GM19452 (cell line): Measurements from ENCODE around the gene ARHGEF17.

ENCODE experiments used
- ATAC-seq: cut with Tn5 transposase; IDR thresholded peaks from one replicate; pipeline ENCODE4 v1.9.1; 2021; ENCODE audit not compliant: unreplicated experiment

Gene ARHGEF17

DNA sequence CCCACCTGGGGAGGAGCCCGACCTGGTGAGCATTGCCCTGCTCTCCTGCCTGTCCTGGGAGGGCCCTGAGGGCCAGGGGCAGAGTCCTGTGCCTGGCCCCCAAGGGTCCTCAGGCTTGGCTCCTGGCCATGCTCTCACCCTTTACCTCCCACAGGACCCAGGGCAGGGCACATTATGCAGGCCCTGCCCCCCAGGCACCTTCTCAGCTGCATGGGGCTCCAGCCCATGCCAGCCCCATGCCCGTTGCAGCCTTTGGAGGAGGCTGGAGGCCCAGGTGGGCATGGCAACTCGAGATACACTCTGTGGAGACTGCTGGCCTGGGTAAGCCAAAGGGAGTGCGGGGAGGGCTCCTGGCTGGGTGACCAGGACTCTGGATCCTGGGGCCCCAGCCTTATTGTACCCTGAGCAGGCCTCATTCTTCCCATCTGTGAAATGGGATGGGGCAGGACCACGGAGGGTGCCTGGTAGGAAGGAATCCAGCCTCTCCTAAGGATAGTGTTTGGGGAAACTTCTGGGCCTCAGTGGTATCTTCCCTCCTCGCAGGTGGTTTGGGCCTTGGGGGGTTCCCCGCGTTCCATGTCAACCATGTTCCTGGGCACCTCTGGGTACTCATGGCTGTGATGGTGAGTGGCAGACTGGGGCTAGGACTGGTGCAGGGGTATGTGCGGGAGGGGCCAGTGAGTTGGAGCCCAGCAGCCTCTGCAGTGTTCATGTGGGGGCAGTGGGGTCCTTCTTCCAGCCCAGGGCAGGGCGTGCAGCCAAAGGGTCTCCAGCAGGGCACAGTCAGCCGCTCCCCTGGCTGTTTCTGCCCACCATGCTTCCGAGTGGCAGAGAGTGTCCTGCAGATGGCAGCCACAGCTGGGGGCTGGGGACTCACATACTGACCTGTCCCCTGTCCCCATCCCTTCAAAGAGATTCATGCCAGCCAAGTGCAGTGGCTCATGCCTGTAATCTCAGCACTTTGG is 82.8 kb downstream of the ARHGEF17 start:
- ATAC-seq = no peak

DNA sequence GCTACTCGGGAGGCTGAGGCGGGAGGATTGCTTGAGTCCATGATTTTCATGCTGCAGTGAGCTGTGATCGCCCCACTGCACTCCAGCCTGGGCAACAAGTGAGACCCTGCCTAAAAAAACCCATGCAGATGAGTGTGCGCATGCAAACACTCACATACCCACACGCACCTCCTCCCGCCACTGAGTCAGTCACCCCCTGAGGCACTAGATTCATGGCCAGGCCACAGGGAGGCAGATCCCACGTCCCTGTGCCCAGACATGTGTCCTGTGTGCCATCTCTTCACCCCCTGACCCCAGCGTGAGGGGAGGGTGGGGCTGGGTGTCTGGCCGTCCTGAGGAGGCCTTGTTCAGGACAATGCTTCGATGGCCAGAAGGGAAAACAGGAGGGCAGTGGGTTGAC is 83.6 kb downstream of the ARHGEF17 start:
- no peak for ATAC-seq

DNA sequence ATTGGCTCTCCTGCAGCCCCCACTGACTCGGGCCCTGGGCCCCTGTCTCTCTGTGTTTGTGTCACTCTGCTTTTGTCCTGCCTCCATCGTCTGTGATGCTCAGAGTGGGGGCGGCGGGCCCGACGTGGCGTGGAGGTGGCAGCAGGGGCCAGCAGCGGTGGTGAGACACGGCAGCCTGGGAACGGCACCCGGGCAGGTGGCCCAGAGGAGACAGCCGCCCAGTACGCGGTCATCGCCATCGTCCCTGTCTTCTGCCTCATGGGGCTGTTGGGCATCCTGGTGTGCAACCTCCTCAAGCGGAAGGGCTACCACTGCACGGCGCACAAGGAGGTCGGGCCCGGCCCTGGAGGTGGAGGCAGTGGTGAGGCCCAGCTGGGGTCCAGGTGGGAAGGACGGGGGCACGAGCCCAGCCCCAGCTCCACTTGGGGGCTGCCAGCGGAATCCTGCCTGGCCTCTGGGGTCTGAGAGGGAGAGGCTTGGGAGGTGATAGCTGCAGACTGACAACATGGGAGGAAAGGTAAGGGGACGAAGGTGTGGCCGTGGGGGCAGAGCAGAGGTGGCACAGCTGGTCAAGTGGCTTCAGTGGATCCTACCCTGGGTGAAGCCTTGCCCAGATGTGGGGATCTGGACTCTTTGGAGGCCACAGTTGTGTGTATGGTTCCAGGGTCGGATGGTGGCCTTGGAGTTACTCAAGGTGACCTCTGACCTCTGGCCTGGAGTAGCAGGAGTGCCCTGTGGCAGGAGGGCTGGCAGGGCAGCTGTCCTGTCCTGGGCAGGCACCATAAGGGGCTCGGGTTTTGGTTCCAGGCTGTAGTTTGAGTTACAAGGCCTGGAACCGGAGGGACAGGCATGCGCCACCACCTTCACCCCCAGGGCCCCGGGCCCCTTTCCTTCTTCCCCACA is 84.3 kb downstream of the ARHGEF17 start:
- ATAC-seq = no peak

DNA sequence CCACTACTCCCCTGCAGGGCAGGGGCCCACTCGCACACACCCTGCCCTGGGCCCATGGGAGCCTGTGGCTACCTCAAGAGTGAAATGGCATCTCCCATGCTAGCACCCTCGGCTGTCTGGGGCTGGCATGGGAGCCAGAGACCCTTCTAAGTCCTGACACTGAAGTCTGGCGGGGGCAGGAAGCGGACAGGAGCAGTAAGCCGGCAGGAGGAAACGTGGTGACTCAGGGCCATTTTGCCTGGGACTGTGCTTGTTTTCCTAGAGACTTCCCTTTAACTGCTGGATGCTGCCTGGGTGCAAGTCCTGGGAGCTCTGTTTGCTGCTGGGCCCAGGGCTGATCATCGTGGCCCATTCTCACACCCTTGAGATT is 84.9 kb downstream of the ARHGEF17 start:
- no peak for ATAC-seq

DNA sequence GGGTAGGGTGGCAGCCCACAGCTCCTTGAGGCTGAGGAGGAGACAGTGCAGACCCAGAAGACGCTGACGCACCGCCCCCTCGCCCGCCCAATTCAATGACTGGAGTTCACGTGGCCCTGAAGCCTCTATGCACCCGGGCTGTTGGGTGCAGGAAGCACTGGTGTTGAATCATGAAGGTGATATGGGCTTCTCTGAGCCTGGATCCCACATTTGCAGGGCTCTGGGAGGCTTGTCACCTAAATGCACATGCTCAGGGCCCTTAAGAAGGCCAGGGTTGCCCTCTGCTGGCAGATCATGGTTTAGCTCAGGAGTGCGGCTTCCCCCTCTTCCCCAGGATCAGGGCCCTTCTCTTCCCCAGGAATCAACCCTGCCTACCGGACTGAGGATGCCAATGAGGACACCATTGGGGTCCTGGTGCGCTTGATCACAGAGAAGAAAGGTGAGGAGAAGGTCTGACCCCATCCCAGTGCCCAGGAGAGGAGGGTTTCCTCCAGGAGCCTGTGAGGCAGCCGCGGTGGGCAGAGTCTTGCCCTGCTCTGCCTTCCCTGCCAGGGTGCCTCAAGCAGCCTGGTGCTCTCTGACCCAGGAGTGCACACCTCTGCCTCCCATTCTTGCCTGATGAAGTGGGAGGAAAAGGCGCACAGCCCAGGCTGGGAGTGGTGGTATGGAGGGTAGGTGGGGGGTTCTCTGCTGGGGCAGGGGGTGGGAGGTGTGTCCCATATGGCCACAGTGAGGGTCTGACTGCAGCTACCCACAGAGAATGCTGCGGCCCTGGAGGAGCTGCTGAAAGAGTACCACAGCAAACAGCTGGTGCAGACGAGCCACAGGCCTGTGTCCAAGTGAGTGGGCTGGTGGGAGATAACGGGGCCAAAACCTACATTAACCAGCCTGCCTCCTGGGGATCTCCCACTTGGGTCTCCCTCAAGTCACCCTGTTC is 85.7 kb downstream of the ARHGEF17 start:
- ATAC-seq = no peak

DNA sequence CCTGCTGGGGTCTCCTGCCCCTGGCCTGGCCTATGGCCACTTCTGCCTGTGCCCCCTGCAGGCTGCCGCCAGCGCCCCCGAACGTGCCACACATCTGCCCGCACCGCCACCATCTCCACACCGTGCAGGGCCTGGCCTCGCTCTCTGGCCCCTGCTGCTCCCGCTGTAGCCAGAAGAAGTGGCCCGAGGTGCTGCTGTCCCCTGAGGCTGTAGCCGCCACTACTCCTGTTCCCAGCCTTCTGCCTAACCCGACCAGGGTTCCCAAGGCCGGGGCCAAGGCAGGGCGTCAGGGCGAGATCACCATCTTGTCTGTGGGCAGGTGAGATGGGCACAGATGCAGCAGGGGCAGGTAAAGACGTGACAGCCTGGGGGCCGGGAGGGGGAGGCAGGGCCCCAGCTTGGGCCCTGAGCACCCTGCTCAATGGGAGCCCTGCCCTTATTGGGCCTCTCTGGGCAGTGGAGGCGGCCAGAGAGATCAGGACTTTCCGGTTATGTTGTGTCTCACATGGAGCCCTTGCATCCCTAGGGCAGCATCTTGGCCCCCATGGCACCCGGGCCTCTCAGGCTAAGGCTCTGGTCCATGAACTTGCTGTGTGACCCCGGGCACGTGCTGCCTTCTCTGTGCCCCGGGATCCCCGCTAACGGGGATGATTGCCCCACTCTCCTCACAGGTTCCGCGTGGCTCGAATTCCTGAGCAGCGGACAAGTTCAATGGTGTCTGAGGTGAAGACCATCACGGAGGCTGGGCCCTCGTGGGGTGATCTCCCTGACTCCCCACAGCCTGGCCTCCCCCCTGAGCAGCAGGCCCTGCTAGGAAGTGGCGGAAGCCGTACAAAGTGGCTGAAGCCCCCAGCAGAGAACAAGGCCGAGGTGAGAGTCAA is 86.6 kb downstream of the ARHGEF17 start:
- ATAC-seq = no peak

DNA sequence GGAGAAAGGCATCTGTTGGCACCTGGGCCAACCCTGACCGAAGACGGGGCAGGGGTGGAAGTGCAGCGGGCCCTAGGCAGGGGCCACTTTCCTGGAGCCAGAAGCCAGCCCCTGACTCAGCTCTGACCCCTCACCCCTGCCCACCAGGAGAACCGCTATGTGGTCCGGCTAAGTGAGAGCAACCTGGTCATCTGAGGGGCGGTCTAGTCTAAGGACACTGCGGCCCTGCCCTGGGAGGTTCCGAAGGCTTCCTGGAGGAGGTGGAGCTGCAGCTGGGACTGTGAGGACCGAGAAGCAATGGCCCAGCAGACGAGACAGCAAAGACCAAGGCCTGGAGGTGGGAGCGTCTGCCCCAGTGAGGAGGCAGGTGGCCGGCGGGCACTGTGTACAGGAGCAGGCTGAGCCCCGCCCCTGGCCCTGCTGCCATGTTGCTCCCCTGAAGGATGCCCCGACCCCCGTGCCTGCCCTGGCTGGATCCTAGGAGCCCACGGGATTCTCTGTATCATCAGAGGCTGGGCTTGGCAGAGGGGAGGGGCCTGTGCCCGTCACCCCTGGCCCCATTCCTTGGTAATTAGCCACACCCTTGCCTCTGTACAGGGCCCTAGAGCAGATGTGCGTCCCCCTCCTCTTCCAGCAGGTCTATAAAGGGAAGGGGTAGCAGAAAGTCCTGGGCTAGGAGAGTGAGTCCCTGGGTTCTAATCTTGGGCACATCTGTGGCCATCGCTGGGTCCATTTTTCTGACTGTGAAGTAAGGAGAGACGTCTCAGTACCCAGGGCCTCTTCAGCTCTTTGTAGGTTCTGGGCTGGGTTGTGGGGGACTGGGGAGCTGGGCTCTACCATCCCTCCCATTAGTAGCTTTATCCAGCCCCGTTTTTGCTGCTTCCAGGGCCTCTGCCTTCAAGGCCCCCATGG is 87.5 kb downstream of the ARHGEF17 start:
- no peak for ATAC-seq

DNA sequence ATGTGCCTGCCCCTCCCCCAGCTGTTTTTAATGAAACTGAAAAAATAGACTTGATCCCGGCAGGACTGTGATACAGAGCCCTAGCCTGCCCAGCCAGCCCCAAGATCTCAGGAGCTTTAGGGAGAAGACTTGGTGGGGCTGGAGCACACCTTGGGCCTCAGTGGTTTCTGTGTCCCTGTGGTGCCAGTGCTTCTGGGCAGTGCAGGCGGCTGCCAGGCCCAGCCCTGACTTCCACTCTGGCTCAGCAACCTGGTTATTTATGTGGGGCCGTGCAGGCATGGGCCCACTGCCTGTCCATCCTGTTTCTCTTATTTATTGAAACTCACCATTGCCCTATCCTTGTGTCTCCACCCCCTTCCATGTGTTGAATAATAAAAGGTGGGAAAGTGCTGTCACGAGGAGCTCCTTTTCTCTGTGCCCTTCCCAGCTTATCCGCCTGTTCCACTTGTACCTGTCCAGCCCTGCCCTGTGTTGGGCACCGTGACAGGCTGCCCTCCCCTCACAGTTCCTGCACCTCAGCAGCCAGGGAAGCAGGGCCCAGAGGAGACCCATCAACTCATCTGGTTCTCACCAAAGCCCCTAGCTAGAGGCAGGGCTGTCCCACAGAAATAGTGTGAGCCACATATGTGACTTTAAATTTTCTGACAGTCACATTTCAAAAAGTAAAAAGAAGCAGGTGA is 88.3 kb downstream of the ARHGEF17 start:
- no peak for ATAC-seq

DNA sequence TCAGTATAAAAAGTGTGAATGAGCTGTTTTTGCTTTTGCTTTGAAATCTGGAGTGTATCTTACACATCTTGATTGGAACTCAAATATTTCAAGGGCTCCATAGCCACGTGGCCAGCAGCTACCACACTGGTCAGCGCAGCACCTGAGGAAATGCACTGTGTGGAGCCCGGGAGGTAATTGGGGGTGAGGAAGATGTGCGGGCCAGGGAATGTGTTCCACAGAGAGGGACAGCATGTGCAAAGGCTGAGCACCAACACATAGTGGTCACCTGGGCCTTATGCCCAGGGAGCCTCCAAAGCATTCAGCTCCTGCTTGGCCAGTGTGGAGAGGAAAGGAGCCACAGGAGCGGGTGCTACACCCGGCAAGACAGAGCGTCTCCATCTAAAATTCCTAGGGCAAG is 88.9 kb downstream of the ARHGEF17 start:
- no peak for ATAC-seq

DNA sequence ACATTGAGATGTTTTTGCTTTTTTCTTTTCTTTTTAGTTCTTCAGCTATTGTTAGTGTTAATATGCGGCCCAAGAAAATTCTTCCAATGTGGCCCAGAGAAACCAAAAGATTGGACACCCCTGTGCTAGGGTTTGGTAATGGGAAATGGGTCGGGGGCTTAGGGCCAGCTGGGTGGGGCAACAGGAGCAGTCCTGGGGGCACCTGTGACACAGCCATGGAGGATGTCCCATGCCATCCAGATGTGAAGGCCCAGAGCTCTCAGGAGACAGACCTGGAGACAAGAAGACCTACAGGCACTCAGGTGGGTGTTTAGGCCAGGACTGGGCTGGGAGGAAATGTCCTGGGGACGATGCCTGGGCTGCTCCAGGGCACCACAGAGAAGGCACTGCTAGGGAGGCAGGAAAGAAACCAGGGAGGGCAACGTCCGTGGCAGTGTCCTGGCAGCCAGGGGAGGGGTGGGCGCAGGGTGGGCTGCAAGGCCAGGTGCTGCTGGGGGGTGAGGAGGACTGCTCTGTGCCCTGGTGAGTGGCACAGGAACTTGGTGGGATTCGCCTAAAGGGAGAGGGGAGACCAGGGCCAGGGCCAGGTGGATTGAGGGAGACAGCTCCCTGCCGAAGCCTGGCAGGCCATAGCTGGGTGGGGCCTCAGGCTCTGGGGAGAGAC is 89.5 kb downstream of the ARHGEF17 start:
- ATAC-seq = no peak

DNA sequence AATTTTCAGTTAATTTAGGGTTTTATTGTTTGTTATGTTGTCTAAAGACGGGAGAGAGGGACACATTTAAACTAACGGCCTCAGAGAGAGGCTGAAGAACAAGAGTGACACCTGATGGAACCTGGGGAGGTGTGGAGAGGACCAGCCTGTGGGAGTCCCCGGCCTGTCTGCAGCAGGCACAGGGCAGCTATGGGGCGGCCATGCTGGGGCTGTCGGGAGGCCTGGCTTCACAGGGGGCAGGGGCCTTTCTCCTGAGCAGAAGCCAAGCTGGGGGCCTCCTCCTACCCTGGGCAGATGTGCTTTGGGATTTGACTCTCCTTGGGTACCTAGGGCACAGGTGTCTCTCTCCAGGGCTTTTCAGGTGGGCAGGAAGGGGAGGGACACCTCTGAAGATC is 90.1 kb downstream of the ARHGEF17 start:
- ATAC-seq = no peak

DNA sequence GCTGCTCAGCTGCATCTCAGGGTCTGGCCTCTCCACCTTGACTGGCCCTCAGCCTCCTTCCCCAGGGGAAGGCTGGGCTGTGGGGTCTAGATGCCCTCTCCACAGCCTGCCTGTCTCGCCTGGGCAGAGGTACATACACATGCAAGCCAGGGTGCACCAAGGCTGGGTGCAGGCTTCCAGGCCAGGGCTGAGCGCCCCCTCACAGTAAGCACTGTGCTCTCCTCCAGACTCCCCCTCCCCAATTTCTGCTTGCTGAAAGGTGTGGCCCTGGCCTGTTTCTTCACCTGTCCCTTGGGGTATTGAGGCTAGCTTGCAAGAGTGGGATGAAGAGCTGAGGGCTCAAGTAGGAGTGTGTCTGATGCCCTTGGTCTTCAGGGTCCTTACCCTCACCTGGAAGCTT is 90.6 kb downstream of the ARHGEF17 start:
- no peak for ATAC-seq

DNA sequence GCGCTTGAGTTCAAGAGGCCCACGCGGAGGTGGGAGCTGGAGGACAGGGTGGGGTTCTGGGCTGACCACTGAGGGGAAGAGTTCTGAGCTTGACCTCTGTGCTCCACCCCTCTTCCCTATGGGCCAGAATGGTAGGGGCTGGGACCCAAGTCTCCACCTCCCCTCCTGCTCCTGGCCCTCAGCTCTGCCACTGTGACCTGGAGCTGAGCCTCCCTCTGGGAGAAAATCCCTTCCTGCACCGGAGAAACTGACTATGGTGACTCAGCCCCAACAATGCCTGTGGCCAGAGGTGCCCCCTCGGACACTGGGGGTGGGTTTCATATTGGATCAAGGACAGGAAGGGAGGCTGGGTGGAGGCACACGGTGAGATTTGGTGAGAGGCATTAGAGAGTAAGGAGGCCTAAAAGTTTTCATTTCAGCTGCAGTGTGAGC is 91.1 kb downstream of the ARHGEF17 start:
- ATAC-seq = no peak

DNA sequence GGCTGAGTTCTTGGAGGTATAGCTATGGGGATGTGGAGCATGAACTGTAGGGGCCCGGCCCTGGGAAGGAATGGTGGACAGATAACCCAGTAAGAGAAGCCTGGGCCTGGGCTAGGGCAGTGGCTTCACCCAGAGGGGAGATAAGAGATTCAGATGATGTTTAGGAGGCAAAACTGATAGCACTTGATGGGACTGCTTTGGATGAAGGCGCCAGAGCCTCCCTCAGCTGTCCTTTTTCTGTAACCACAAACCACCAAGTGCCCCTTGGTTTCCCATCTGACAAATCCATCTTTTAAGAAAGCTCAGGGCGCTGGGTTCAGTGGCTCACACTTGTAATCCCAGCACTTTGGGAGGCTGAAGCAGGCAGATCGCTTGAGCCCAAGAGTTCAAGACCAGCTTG is 91.6 kb downstream of the ARHGEF17 start:
- no peak for ATAC-seq

DNA sequence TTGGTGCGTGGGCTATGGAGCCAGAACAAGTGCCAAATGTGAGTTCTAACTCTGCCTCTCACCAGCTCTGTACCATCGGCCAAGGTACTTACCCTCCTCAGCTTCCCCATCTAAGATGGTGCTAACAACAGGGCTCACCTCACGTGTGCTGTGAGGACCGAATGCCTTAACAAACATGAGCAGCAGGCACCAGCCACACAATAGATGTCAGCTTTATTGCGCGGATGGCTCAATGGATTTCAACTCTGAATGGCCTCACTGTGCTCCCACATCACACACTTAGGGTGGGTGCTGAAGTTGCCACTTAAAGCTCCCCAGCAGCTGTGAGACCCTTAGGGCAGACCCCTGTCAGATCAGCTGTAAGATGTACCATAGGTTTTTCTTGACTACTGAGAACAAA is 92.2 kb downstream of the ARHGEF17 start:
- ATAC-seq = no peak

DNA sequence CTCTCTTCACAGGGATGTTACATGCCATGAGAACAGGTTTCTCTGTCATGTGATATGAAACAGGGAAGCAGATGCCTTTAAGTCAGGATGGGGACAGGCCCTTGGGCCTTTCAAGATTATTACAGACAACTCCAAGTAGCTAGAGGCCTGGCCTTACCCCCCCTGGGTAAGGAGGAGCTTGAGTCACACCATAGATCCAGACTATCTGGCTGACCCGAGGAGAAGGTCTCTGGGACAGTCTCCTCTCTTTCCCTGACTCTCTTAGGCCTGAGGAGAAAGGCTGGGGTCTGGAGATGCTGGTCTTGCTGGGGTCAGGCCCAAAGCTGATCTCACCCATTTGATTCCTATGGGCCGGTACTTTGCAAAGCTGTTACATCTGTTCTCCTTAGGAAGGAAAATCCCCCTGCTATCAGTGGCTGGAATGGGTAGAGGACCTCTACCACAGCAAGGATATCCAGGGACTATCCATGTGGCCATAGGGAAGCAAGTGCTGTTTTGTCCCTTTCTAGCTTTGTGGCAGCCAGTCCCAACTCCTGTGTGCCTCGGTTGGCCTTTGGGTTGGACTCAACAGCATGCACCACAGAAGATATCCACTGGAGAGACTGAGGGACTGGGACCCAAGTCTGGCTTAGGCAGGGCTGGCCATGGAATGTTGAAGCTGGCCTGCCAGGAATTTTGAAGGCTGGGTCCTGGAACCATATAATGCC is 93.3 kb downstream of the ARHGEF17 start:
- no peak for ATAC-seq
